Subcutaneous adipose tissue (tissue), 4 donors: ENCODE data around the gene UBAP2L. TPM values are rescaled to one million over a fixed set of nuclear protein-coding genes. Genes with fewer than 3 reads are reported as not detected.

ENCODE experiments used
- total RNA-seq, 4 donors: library from RNA; depleted of rRNA; stranded (reverse); fragments of >200 nt; gene quantifications; one replicate each; pipeline ENCODE4 v1.1.0, GENCODE V29; 2016
- TF ChIP-seq, protein P1 (sequence below): fragments of 450-650 bp; IDR thresholded peaks from one replicate; pipeline ENCODE4 v1.5.1; 2016; ENCODE audit warnings: low read depth, mild to moderate bottlenecking, control low read depth, antibody characterized with exemption, moderate library complexity

Gene UBAP2L
- total RNA-seq, 4 donors from 2014 or later = 58.8 to 75.7 (median 64.7) TPM

DNA sequence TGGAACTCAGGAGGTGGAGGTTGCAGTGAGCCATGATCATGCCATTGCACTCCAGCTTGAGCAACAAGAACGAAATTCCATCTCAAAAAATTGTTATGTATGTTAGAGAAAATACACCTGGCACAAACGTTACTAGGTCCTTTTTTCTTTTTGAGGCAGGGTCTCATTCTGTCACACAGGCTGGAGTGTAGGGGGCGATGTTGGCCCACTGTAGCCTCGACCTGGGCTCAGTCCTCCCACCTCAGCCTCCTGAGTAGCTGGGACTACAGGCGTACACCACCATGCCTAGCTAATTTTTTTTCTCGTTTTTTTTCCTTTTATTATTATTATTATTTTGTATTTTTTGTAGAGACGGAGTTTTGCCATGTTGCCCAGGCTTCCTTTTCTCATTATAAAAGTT is 56.0 kb downstream of the UBAP2L start:
- TF ChIP-seq, protein P1, sequence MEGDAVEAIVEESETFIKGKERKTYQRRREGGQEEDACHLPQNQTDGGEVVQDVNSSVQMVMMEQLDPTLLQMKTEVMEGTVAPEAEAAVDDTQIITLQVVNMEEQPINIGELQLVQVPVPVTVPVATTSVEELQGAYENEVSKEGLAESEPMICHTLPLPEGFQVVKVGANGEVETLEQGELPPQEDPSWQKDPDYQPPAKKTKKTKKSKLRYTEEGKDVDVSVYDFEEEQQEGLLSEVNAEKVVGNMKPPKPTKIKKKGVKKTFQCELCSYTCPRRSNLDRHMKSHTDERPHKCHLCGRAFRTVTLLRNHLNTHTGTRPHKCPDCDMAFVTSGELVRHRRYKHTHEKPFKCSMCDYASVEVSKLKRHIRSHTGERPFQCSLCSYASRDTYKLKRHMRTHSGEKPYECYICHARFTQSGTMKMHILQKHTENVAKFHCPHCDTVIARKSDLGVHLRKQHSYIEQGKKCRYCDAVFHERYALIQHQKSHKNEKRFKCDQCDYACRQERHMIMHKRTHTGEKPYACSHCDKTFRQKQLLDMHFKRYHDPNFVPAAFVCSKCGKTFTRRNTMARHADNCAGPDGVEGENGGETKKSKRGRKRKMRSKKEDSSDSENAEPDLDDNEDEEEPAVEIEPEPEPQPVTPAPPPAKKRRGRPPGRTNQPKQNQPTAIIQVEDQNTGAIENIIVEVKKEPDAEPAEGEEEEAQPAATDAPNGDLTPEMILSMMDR = no peak

DNA sequence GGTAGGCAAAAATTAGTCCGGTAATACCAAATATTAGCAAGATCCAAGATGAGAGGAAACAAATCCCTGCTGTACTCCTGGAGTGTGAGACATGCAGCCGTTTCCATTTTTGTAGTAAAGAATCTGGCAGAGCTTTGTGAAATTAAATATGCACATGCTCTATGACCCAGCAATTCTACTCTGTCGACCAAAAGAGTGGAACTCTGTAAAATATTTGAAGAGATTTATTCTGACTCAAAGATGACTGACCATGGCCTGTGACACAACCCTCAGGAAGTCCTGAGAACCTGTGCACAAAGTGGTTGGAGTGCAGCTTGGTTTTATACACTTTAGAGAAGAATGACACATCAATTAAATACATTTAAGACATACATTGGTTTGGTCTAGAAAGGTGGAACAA is 67.9 kb downstream of the UBAP2L start:
- TF ChIP-seq, protein P1 = no peak

DNA sequence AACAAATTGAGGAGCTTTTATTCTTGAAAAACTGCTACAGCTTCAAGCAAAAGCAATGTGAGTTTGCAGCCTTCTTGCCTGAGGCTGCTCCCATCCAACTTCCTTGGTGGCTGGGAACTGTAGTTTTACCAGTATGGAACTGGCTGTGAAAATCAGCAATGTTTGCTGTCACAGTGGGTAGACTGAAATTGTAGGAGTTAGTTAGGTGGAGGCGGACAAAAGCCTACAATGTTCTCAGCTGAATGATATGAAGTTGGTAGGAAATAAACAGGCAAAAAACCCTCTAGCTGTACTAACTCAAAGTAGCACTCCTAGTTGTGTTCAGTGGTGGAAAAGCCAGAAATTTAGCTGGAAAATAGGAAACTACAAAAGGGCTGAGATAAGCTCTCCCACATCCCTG is 70.2 kb downstream of the UBAP2L start:
- TF ChIP-seq, protein P1 = no peak

DNA sequence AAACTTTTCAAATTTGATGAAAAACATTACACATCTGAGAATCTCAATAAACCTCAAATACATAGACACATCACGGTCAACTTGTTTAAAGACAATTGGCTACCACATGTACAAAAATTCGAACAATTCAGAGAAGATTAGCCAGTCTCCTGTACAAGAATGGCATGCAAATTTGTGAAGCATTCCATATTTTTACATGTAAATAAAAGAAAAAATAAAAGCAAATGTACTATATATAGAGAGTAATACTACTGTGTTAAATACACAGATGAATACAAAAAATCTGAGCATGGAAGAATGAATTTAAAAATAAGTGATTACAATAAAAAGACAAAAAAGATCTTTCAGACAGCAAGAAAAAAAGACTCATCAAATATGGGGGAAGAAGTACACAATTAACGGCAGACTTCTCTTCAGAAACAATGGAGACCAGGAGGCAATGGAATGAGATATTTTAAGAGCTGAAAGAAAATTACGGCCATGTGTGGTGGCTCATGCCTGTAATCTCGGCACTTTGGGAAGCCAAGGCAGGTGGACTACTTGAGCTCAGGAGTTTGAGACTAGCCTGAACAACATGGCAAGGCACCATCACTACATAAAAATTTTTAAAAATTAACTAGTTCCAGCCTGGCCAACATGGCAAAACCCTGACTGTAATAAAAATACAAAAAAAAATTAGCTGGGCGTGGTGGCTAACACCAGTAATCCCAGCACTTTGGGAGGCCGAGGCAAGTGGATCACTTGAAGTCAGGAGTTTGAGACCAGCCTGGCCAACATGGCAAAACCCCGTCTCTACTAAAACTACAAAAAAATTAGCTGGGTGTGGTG is 74.9 kb downstream of the UBAP2L start:
- TF ChIP-seq, protein P1 = no peak

DNA sequence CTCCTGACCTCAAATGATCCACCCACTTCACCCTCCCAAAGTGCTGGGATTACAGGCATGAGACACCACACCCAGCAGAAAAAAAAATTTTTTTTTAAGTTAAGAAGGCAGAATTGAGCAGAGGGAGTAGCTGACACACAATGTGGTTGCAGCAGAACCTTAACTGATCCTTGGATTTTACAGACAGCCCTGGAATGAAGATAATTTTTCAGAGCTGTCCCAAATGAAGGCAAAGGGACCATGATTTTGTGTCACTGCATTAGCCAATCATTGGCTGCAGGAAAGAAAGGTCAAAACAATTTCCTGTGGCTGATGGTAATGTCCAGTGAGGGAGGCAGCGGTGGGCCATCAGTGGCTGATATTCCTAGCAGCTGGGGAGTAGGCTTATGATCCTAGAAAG is 80.8 kb downstream of the UBAP2L start:
- TF ChIP-seq, protein P1 = no peak

DNA sequence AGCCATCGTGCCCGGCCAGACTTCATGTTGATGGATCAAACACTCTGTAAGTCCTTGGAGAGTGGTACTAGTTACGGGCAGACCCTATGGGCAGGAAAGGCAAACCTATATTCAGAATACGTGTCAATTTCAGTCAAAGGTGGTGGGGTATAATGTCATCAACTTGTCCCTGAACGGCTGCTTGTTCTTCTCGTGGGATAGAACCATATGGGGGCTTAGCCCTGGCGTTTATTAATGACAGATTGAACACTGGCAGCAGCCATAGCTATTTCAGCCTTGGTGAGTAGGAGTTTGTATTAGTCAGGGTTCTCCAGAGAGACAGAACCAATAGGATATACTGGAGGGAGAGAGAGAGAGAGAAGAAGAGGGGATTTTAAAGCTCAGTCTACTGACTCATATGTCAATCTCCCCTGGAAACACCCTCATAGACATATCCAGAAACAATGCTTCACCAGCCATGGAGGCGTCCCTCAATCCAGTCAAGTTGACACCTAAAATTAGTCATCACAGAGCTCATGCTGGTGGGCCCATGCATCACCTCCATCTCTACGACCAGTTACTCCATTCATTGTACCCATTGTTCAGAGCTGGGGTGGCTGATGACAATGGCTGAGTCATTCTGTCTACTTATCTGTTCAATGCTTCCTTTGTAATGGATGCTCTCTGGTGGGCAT is 84.0 kb downstream of the UBAP2L start:
- TF ChIP-seq, protein P1 = no peak

DNA sequence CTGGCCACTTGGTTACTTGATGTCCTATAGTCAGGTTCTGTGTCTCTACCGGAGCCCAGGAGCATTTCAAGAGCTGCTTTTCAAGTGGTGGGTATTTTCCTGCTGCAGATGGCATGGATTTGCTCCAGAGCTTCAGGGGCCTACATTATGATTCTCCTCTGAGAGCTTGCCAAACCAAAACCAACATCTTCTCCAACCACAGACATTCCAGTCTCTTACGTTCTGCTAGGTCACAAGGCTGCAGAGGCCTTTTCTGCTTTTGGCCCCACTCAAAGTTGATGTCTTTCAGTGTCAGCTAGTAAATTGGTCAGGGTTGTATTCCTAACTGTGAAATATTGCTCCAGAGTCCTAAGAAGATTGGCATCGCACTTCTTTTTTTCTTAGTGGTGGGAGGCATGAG is 85.4 kb downstream of the UBAP2L start:
- TF ChIP-seq, protein P1 = no peak
